Measurements from ENCODE around the gene SCAMP3.

The SCAMP3 gene

DNA sequence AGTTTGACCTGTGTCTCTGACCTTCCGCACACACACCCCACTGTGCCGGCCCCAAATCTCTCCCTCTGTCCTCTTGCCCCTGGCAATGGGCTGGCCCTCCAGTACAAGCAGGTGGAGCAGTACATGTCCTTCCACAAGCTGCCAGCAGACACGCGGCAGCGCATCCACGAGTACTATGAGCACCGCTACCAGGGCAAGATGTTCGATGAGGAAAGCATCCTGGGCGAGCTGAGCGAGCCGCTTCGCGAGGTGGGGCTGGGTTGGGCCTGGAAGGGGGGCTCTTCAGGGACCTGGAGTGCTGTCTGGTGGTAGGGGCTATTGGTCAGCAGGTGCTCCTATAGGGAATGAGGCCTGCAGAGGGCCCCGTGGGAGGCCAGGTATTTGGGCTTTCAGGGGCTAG lies 22.9 kb upstream of the SCAMP3 start:
- H3K4me3 ChIP-seq (replicated peaks; ENCODE audit: low read depth, low read length) = no peak overlapping the region
- no peak for DNase-seq (ENCODE audit: extremely low read depth, low read depth)
- TF ChIP-seq, protein P1, sequence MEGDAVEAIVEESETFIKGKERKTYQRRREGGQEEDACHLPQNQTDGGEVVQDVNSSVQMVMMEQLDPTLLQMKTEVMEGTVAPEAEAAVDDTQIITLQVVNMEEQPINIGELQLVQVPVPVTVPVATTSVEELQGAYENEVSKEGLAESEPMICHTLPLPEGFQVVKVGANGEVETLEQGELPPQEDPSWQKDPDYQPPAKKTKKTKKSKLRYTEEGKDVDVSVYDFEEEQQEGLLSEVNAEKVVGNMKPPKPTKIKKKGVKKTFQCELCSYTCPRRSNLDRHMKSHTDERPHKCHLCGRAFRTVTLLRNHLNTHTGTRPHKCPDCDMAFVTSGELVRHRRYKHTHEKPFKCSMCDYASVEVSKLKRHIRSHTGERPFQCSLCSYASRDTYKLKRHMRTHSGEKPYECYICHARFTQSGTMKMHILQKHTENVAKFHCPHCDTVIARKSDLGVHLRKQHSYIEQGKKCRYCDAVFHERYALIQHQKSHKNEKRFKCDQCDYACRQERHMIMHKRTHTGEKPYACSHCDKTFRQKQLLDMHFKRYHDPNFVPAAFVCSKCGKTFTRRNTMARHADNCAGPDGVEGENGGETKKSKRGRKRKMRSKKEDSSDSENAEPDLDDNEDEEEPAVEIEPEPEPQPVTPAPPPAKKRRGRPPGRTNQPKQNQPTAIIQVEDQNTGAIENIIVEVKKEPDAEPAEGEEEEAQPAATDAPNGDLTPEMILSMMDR (IDR thresholded peaks at IDR 0.05; ENCODE audit: low read depth, low read length, missing control alignments) = no peak

DNA sequence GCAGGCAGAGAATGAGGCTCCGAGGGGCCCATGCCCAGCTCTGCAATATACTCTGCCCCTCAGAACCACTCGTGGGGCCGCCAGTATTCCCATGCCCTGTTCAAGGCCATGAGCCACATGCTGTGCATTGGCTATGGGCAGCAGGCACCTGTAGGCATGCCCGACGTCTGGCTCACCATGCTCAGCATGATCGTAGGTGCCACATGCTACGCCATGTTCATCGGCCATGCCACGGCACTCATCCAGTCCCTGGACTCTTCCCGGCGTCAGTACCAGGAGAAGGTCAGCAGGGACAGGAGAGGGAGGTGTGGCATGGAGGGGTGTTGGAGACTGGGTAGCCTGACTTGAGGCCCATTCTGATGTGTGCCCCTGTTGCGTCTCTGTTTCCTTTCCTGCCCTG lies 22.3 kb upstream of the SCAMP3 start:
- no peak for DNase-seq (ENCODE audit: extremely low read depth, low read depth)
- no peak overlapping the region for H3K4me3 ChIP-seq (replicated peaks; ENCODE audit: low read depth, low read length)
- TF ChIP-seq, protein P1 (IDR thresholded peaks at IDR 0.05; ENCODE audit: low read depth, low read length, missing control alignments) = no peak

DNA sequence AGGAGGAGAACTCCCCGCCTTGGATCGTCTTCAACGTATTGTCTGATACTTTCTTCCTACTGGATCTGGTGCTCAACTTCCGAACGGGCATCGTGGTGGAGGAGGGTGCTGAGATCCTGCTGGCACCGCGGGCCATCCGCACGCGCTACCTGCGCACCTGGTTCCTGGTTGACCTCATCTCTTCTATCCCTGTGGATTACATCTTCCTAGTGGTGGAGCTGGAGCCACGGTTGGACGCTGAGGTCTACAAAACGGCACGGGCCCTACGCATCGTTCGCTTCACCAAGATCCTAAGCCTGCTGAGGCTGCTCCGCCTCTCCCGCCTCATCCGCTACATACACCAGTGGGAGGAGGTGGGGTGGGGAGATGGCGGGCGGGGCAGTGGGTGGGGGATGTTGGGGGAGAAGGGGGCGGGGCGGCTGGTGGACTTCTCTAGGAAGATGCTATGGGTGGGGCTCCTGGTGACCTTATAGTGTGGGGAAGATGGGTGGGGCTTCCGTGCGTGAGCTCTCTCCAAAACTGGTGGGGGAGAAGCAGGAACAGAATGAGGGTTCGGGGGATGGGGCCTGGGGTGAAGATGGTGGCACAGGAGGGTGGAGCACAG lies 20.4 kb upstream of the SCAMP3 start:
- TF ChIP-seq, protein P1 (IDR thresholded peaks at IDR 0.05; ENCODE audit: low read depth, low read length, missing control alignments) = no peak
- DNase-seq (ENCODE audit: extremely low read depth, low read depth) = no peak
- H3K4me3 ChIP-seq (replicated peaks; ENCODE audit: low read depth, low read length) = no peak overlapping the region

DNA sequence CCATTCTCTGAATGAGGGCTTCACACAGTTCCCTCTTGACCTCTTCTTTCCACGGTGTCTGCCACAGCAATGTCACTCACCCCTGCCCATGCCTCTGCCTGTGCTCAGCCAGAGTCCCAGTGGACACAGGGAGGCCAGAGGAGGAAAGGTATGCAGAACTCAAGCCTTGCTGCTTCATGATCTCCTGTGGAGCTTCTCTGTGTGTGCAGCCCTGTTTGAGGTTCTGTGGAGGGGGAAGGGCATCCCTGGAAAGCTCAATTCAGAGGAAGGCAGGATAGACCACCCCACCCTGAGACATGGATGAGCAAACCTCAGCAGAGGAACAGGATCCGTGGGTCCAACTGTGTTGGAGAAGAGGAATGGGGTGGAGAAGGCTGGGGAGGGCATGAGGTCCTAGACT lies 17.1 kb upstream of the SCAMP3 start:
- DNase-seq (ENCODE audit: extremely low read depth, low read depth) = no peak
- H3K4me3 ChIP-seq (replicated peaks; ENCODE audit: low read depth, low read length) = no peak overlapping the region
- TF ChIP-seq, protein P1 (IDR thresholded peaks at IDR 0.05; ENCODE audit: low read depth, low read length, missing control alignments) = no peak

DNA sequence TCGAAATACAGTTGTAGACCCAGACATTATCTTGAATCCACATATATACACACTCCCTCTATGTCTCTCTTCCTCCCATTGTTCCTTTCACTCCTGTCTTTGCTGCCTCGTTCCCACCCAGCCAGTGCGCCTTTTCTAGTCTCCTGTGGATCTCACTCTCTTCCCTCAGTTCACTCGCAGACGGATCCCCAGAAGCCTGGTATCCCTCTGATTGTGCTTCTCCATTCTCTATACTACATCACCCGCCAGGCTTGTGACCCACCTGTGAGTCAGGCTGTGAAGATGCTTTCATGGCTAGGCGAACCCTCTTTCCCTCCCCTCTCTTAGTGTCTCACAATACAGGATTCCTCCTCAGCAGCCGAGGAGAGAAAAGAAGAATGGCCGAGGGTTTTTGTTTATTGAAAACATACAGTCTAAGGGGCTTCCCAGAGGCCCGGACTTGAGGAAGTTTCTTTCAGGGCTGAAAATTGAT lies 16.6 kb upstream of the SCAMP3 start:
- TF ChIP-seq, protein P1 (IDR thresholded peaks at IDR 0.05; ENCODE audit: low read depth, low read length, missing control alignments) = no peak
- no peak for DNase-seq (ENCODE audit: extremely low read depth, low read depth)
- no peak overlapping the region for H3K4me3 ChIP-seq (replicated peaks; ENCODE audit: low read depth, low read length)

DNA sequence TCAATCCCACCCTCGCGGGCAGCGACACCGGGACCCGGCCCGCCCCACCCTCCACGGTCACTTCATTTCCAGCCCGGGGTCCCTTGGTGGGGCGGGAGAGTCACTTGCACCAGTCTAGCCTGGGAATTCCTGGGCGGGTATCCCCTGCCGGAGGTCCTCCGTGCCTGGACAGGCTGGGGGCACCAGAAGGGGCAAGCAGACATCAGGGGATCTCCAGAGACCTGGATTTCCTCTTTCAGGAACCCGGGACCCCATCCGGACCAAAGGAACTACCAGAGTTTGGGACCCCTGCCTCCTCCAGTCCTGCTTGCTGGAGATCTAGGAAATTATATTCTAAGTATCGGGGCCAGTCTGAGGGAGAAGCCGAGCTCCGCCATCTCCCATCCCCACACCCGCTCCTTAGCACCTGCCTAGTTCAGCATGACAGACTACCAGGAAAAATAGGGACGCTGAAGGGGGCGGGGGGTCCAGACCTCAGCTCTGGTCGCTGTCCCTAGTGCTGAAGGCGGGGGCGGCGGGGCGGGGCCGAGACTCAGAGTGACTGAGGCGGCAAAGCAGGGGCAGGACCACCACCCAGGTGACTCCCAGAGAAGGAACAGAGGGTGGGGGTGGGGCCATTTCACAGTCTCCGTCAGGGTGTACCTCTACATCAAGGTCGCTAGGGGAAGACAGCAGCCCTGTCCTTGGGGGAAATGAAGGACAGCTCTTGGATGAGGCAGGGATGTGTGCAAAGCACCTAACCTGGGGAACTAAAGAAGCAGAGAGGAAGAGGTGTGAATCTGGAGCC lies 15.9 kb upstream of the SCAMP3 start:
- peak overlapping the region; percentile 56 for H3K4me3 ChIP-seq (replicated peaks; ENCODE audit: low read depth, low read length)
- no peak for DNase-seq (ENCODE audit: extremely low read depth, low read depth)
- TF ChIP-seq, protein P1 (IDR thresholded peaks at IDR 0.05; ENCODE audit: low read depth, low read length, missing control alignments) = no peak

Data from HFF-Myc (cell line).